Vagina (tissue), 2 donors: ENCODE measurements around the gene PHACTR2.

Experiments used
- CTCF ChIP-seq, 3 experiments: fragments of 450-650 bp in 2 of 3; fragments of 200-600 bp in 1 of 3; sonication (generic) in 1 of 3; IDR thresholded peaks; one replicate each; pipeline ENCODE4 v1.5.1; 2017 to 2019; ENCODE audit warnings: antibody characterized with exemption in 3 of 3, mild to moderate bottlenecking in 2 of 3, moderate library complexity in 2 of 3
- POLR2A ChIP-seq, 2 donors: fragments of 450-650 bp; IDR thresholded peaks; one replicate each; pipeline ENCODE4 v1.6.1; 2017; ENCODE audit warnings: antibody characterized with exemption in 2 of 2, mild to moderate bottlenecking in 2 of 2, moderate library complexity in 2 of 2
- POLR2AphosphoS5 ChIP-seq, 2 donors: sonication (generic); formaldehyde crosslinking; IDR thresholded peaks; one replicate each; pipeline ENCODE4 v1.9.0; 2017; ENCODE audit warnings: antibody characterized with exemption in 2 of 2, mild to moderate bottlenecking in 2 of 2, low read depth in 1 of 2; ENCODE audit not compliant: insufficient read depth in 1 of 2

GRCh38 chr6:143773506-143774150, 95.9 kb downstream of the PHACTR2 start:
- no peak for TF ChIP-seq CTCF (IDR thresholded peaks at IDR 0.05)
- TF ChIP-seq POLR2A (IDR thresholded peaks at IDR 0.05) = no peak
- TF ChIP-seq POLR2AphosphoS5 (IDR thresholded peaks at IDR 0.05; ENCODE audit: insufficient read depth in 1 of 2, low read depth in 1 of 2) = no peak
